ENCODE measurements around the gene SDSL. TPM values are rescaled to one million over a fixed set of nuclear protein-coding genes. Genes with fewer than 3 reads are reported as not detected.

The SDSL gene, protein sequence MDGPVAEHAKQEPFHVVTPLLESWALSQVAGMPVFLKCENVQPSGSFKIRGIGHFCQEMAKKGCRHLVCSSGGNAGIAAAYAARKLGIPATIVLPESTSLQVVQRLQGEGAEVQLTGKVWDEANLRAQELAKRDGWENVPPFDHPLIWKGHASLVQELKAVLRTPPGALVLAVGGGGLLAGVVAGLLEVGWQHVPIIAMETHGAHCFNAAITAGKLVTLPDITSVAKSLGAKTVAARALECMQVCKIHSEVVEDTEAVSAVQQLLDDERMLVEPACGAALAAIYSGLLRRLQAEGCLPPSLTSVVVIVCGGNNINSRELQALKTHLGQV
- total RNA-seq: 8.2 and 14.2 TPM in 2 replicates

DNA sequence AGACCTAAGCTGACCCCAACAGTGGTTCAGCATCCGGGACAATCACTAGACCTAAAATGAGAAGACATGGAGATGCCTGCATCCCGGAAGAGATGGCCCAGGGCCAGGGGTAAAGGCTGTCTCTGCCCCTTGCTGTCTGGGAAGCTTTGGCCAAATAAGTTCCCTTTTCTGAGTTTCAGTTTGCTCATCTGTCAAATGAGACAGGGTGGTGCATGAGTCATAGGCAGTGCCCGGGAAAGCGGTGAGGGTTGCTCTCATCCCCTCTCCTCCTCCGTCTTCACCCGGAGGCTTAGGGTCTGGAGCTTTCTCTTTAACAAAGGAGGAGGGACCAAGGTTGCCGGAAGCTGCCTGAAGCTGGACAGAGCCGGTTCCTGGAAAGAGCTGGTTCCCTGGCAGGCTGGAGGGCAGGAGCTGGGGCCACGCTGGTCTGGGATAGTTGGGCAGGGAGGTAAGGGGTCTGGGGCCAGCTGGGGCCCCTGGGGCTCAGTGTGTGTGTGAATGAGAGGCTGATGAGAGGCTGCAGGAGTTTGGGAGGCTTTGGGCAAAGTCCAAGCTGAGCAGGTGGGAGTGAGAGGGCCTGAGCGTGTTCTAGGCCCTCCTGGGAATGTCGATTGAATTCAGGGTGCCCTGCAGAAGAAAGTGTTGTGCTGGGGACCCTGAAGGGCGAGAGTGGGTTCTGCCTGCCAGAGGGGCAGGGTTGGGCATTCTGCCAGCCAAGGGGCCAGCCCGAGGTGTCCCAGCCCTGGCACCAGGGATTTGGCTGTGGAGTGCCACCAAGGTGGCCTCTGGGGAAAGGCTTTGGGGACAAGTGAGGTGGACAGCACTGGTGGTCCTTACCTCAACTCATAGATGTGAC, at the start of gene SDSL:
Gene SDSL, plus strand, starts transcription at position 351 of the 856 bp plus-strand sequence. CDS start 5,603 bp downstream, outside the sequence.

DNA sequence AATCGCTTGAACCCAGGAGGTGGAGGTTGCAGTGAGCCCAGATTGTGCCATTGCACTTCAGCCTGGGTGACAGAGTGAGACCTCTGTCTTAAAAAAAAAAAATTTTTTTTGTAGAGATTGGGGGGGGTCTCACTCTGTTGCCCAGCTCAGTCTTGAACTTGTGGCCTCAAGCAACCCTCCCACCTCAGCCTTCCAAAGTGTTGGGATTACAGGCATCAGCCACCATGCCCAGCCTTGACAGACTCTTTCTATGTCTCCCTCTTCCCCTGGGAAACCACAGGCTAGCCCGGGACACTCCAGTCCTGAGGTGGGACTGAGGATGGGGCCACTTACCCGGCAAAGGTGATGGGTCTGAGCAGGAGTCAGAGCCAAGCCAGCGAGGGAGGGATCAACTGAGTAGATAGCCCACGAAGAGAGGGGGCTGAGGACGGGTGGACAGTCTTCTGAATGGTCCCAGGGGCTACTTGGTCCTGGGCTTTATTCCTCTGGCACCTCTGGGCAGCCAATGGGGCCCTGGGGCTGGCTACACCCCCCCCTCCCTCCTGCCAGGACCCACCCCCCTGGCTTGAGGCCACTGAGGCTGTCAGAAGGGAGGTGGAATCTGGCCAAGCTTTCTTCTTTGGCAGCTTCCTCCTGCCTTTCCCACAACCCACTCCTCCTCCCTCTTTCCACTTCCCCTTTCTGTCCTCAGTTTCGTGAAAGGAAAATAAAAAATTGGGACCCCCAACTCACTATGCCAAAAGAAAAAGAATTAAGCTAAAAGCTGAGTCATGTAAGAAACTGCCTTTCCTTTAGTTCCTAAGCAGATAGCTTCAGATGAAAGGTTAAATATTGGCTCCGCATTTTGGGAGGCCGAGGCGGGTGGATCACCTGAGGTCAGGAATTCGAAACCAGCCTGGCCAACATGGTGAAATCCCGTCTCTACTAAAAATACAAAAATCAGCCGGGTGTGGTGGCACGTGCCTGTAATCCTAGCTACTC, 18.5 kb upstream of the SDSL start, which contains the start of gene SDS:
Gene SDS, minus strand, starts transcription at position 453 of the 981 bp plus-strand sequence. CDS start 4,179 bp downstream, outside the sequence.

DNA sequence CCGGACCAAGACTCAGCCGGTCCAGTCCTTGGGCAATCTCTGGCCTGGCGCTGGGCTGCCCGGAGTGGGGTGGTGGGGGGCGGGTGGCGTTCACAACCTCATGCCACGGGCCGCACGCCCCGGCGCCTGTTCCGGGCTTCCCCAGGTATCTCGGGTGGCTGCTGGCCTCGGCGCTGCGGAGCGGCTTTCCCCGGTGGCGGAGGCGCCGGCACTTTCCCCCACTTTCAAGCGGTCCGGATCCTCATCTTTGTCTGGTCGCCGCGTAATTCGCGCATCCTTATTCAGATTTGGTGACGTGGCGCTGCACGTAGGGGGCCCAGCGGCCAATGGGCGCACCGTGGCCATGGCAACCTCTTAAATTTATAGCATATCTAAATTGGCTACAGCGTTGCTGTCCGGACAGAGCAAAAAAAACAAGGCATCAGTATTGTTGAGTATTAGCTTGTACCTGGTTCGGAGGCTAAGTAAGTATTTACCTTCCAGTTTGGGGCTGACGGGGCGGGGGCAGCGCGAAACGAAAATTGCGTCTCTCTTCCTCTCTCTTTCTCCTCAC, 49.5 kb downstream of the SDSL start, which contains the start of gene LHX5:
Gene LHX5, minus strand, starts transcription at position 253 of the 553 bp plus-strand sequence. CDS start 373 bp downstream, outside the sequence.

Other genes starting within 250 kb of the SDSL start
- gene DDX54, start 236.9 kb upstream of the SDSL start, total RNA-seq: 27.0 and 28.5 TPM in 2 replicates
- gene RITA1, start 236.7 kb upstream of the SDSL start, total RNA-seq: 8.2 and 9.1 TPM in 2 replicates
- gene TPCN1, start 200.9 kb upstream of the SDSL start, total RNA-seq: 11.2 and 13.6 TPM in 2 replicates
- 11.5 and 18.1 TPM in 2 replicates for gene SLC8B1, start 87.3 kb upstream of the SDSL start, total RNA-seq
- 22.2 and 26.5 TPM in 2 replicates for gene PLBD2, start 63.8 kb upstream of the SDSL start, total RNA-seq
- gene SDS, start 18.5 kb upstream of the SDSL start, total RNA-seq: 0.16 TPM in 1 of 2 replicates, not detected in the other
- not detected in 2 replicates for gene LHX5, start 49.5 kb downstream of the SDSL start, total RNA-seq

Measured in bronchial smooth muscle cell (primary cell).